GM23338 (cell line): Measurements from ENCODE around the gene VNN1.

Experiments used
- EZH2 ChIP-seq: fragments of 200-600 bp; sonication (generic); IDR thresholded peaks from one replicate; pipeline ENCODE4 v1.8.0; 2017; ENCODE audit warnings: antibody characterized with exemption, mild to moderate bottlenecking, low read depth; ENCODE audit not compliant: unreplicated experiment
- EZH2phosphoT487 ChIP-seq: fragments of 200-600 bp; sonication (generic); IDR thresholded peaks from one replicate; pipeline ENCODE4 v1.8.1; 2018; ENCODE audit warnings: antibody characterized with exemption; ENCODE audit not compliant: unreplicated experiment
- POLR2AphosphoS5 ChIP-seq: IDR thresholded peaks from 2 replicates; pipeline ENCODE4 v1.6.1; 2016; ENCODE audit warnings: antibody characterized with exemption, low read depth
- ZNF114 ChIP-seq: fragments of 250-450 bp; sonication (Bioruptor Pico); IDR thresholded peaks from 2 replicates; pipeline ENCODE4 v1.5.0; 2020; ENCODE audit warnings: mild to moderate bottlenecking, moderate library complexity
- TF ChIP-seq, protein P1 (sequence below), 2 experiments: fragments of 200-600 bp in 1 of 2; sonication (generic) in 1 of 2; conservative IDR thresholded peaks; 2 replicates each; pipeline versions ENCODE4 v1.5.1 to v1.6.1; 2016 to 2017; ENCODE audit warnings: antibody characterized with exemption in 2 of 2, low read depth in 2 of 2, mild to moderate bottlenecking in 2 of 2, moderate library complexity in 1 of 2

GRCh38 chr6:132741281-132741680 is 27.4 kb upstream of the VNN1 start:
- TF ChIP-seq, protein P1, sequence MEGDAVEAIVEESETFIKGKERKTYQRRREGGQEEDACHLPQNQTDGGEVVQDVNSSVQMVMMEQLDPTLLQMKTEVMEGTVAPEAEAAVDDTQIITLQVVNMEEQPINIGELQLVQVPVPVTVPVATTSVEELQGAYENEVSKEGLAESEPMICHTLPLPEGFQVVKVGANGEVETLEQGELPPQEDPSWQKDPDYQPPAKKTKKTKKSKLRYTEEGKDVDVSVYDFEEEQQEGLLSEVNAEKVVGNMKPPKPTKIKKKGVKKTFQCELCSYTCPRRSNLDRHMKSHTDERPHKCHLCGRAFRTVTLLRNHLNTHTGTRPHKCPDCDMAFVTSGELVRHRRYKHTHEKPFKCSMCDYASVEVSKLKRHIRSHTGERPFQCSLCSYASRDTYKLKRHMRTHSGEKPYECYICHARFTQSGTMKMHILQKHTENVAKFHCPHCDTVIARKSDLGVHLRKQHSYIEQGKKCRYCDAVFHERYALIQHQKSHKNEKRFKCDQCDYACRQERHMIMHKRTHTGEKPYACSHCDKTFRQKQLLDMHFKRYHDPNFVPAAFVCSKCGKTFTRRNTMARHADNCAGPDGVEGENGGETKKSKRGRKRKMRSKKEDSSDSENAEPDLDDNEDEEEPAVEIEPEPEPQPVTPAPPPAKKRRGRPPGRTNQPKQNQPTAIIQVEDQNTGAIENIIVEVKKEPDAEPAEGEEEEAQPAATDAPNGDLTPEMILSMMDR (conservative IDR thresholded peaks at IDR 0.05; ENCODE audit: low read depth in 2 of 2), result no peak
- TF ChIP-seq EZH2 (no peak), ZNF114 (CRISPR knock-in tag) (no peak), POLR2AphosphoS5 (no peak), EZH2phosphoT487 (no peak)
